ENCODE data around the gene MPST. TPM values are rescaled to one million over a fixed set of nuclear protein-coding genes. Genes with fewer than 3 reads are reported as not detected.
A peak's percentile ranks its signal among the peaks of the same experiment; 100 is the strongest.

Gene MPST
- total and polyA plus RNA-seq, 8 donors, result 46.4 to 161 (median 51.6) TPM

DNA sequence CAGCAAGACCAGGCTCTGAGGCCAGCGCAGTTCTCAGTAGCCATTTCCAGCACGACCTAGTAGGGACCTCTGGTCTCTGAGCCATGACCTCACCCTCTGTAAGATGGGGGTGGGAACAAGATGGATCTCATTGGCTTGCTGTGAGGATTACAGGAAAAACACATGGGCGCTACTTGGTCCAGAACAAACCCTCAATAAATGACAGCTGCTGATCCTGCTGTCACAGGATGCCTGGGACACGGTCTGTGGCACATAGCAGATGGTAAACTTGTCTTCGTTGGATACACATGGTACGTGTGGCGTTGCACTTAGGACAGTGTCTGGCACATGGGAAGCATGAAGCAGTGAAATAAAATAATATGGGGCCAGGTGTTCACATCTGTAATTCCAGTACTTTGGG is 27.5 kb downstream of the MPST start:
- peaks cover 0 to 7% (median 6%) of the 10 kb centered on the region in 3 donors for H3K4me1 ChIP-seq
- H3K27ac ChIP-seq, result no peak overlapping the region
- TF ChIP-seq, protein P1, sequence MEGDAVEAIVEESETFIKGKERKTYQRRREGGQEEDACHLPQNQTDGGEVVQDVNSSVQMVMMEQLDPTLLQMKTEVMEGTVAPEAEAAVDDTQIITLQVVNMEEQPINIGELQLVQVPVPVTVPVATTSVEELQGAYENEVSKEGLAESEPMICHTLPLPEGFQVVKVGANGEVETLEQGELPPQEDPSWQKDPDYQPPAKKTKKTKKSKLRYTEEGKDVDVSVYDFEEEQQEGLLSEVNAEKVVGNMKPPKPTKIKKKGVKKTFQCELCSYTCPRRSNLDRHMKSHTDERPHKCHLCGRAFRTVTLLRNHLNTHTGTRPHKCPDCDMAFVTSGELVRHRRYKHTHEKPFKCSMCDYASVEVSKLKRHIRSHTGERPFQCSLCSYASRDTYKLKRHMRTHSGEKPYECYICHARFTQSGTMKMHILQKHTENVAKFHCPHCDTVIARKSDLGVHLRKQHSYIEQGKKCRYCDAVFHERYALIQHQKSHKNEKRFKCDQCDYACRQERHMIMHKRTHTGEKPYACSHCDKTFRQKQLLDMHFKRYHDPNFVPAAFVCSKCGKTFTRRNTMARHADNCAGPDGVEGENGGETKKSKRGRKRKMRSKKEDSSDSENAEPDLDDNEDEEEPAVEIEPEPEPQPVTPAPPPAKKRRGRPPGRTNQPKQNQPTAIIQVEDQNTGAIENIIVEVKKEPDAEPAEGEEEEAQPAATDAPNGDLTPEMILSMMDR (IDR thresholded peaks at IDR 0.05), result no peak
- no peak overlapping the region for H3K4me3 ChIP-seq
- intact Hi-C loops (cut with DNase I), result loop anchor here in 1 of 3 donors (10.0 kb wide), 1 partner anchor 172 kb away; no protein-coding TSS in a partner anchor
- WGBS, 2 donors, result 83 to 92% methylated on average over 7 of the region's 7 CpGs
- ATAC-seq (no peak), FAIRE-seq (no peak), DNase-seq (no peak)
- H3K27me3 ChIP-seq, result no peaks in the 10 kb centered on the region
- H3K9me3 ChIP-seq, result no peaks in the 10 kb centered on the region
- no peaks in the 10 kb centered on the region for H3K36me3 ChIP-seq

DNA sequence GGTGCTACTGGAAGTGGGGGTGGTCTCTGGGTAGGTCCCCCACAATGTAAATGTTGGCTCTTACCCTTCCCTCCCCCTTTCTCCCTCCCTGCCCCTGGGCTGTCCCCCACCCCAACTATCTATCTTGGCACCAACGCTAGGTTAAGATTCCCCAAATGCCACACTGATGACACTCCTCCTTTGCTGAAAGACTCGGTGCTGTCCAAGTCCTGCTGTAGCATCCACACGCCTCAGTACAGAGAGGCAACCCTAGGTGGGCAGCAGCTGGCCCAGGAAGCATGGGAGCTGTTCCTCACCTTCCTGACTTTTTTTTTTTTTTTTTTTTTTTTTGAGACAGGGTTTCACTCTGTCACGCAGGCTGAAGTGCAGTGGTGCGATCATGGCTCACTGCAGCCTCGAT is 28.6 kb downstream of the MPST start:
- DNase-seq (no peak), FAIRE-seq (no peak), ATAC-seq (no peak)
- TF ChIP-seq, protein P1 (IDR thresholded peaks at IDR 0.05), result no peak
- WGBS, 2 donors, result 75 to 86% methylated on average over 6 of the region's 6 CpGs
- Histone ChIP-seq H3K9me3 (no peaks in the 10 kb centered on the region), H3K4me1 (peaks cover 0 to 7% (median 6%) of the 10 kb centered on the region in 3 donors), H3K4me3 (no peak overlapping the region), H3K36me3 (no peaks in the 10 kb centered on the region), H3K27ac (no peak overlapping the region), H3K27me3 (no peaks in the 10 kb centered on the region)
- intact Hi-C loops (cut with DNase I), result loop anchor here in 1 of 3 donors (10.0 kb wide), 1 partner anchor 173 kb away; no protein-coding TSS in a partner anchor

DNA sequence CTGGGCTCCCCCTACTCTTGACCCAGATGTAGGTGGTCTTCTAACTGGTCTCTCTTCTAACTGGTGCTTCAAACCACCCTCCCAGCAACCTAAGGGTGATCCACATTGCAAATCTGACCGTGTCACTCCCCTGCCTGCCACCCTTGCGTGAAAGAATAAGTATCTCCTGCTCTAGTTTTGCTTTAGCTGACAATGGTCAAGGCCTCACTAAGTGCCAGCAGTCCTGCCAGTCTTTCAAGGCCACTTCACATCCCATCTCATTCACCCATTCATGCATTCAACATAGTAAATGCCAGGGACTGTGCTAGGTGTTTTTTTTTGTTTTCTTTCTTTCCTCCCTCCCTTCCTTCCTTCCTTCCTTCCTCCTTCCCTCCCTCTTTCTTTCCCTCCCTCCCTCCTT is 29.7 kb downstream of the MPST start:
- DNase-seq (no peak), ATAC-seq (no peak), FAIRE-seq (no peak)
- WGBS, 2 donors, result 54 to 63% methylated on average over 2 of the region's 2 CpGs
- H3K4me3 ChIP-seq, result no peak overlapping the region
- no peak overlapping the region for H3K27ac ChIP-seq
- intact Hi-C loops (cut with DNase I), result loop anchor here in 1 of 3 donors (10.0 kb wide), 1 partner anchor 174 kb away; no protein-coding TSS in a partner anchor
- no peaks in the 10 kb centered on the region for H3K27me3 ChIP-seq
- no peaks in the 10 kb centered on the region for H3K36me3 ChIP-seq
- no peaks in the 10 kb centered on the region for H3K4me1 ChIP-seq
- H3K9me3 ChIP-seq, result no peaks in the 10 kb centered on the region
- TF ChIP-seq, protein P1 (IDR thresholded peaks at IDR 0.05), result no peak

DNA sequence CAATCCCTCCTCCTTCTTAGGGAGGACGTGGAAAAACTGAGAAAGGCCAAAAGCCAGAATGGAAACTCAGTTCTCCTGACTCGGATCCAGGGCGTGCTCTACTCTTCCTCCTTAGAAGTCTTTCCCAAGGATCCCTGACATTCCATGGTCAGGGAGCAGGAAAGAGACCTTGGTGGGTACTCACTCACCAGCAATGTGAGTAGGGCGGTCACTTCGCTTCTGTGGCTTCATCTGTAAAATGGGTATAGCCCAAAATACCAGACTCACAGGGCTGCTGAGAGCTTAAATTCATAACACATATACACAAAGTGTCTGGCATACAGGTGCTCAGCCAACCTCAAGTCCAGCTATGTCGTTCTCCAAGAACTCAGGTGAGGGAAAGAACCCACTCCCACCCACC is 31.4 kb downstream of the MPST start:
- peak overlapping the region in 1 of 4 donors; percentile 55 for H3K4me3 ChIP-seq
- ATAC-seq (no peak), DNase-seq (no peak), FAIRE-seq (no peak)
- no peaks in the 10 kb centered on the region for H3K27me3 ChIP-seq
- no peaks in the 10 kb centered on the region for H3K4me1 ChIP-seq
- no peaks in the 10 kb centered on the region for H3K9me3 ChIP-seq
- H3K36me3 ChIP-seq, result no peaks in the 10 kb centered on the region
- TF ChIP-seq, protein P1 (IDR thresholded peaks at IDR 0.05), result no peak
- intact Hi-C loops (cut with DNase I), result no loop called here
- 72 to 77% methylated on average over 6 of the region's 6 CpGs for whole genome bisulfite sequencing, 2 donors
- no peak overlapping the region for H3K27ac ChIP-seq

Measured in pancreas (tissue), 10 donors.